SK-N-SH (cell line): Measurements from ENCODE around the gene SGPL1. TPM values are rescaled to one million over a fixed set of nuclear protein-coding genes. Genes with fewer than 3 reads are reported as not detected.

Experiments
- CTCF ChIA-PET: fragments of 300-600, 350-600 bp; formaldehyde crosslinking; extraction: SDS; loops from one replicate; lab custom pipeline; 2021; lab: Yijun Ruan, JAX
- POLR2A ChIA-PET: fragments of 350-600 bp; sonication (Branson Sonifier 250); formaldehyde crosslinking; extraction: SDS; loops from one replicate; lab custom pipeline; 2020; ENCODE audit warnings: antibody characterized with exemption, inconsistent platforms; lab: Yijun Ruan, JAX
- DNase-seq: peaks from one replicate; pipeline ENCODE4 v3.0.0; 2012
- H2AFZ ChIP-seq: fragments of 200-600 bp; sonication (generic); 2 replicates; pipeline ENCODE4 v1.8.1; 2016; ENCODE audit warnings: antibody characterized with exemption, mild to moderate bottlenecking, low read depth
- H3F3A ChIP-seq: fragments of 200-600 bp; sonication (generic); replicated peaks from 2 replicates; pipeline ENCODE3; 2016; ENCODE audit warnings: antibody characterized with exemption, mild to moderate bottlenecking; ENCODE audit not compliant: insufficient read depth
- H3K27ac ChIP-seq, 2 experiments: fragments of 200-500 bp in 1 of 2; fragments of 200-600 bp in 1 of 2; sonication (Bioruptor generic) in 1 of 2; sonication (generic), shearing (Covaris generic) in 1 of 2; 2 replicates each; pipeline versions ENCODE4 v1.5.1 to v1.6.1; 2014 to 2016; ENCODE audit warnings: low read depth in 2 of 2, inconsistent platforms in 1 of 2, low read length in 1 of 2, mild to moderate bottlenecking in 1 of 2, mixed read lengths in 1 of 2
- H3K27me3 ChIP-seq: fragments of 200-600 bp; sonication (generic), shearing (Covaris generic); 2 replicates; pipeline ENCODE4 v1.6.1; 2016; ENCODE audit warnings: mixed run types; ENCODE audit not compliant: insufficient read depth
- H3K36me3 ChIP-seq, 2 experiments: fragments of 200-500 bp in 1 of 2; fragments of 200-600 bp in 1 of 2; sonication (Bioruptor generic) in 1 of 2; sonication (generic) in 1 of 2; replicated peaks in 1 of 2; 2 replicates each; pipeline versions ENCODE3 to v1.5.1; 2014 to 2016; ENCODE audit warnings: low read length in 1 of 2, mild to moderate bottlenecking in 1 of 2; ENCODE audit not compliant: insufficient read depth in 2 of 2, control insufficient read depth in 1 of 2
- H3K4me1 ChIP-seq, 2 experiments: fragments of 200-500 bp in 1 of 2; fragments of 200-600 bp in 1 of 2; sonication (Bioruptor generic) in 1 of 2; sonication (generic), shearing (Covaris generic) in 1 of 2; 2 replicates each; pipeline versions ENCODE4 v1.5.1 to v1.6.1; 2014 to 2016; ENCODE audit warnings: low read depth in 1 of 2, low read length in 1 of 2, mixed run types in 1 of 2; ENCODE audit not compliant: insufficient read depth in 2 of 2, control insufficient read depth in 1 of 2
- H3K4me2 ChIP-seq: fragments of 200-600 bp; sonication (generic), shearing (Covaris generic); 2 replicates; pipeline ENCODE4 v1.6.1; 2017; ENCODE audit warnings: mixed run types
- H3K4me3 ChIP-seq, 2 experiments: fragments of 200-500 bp in 1 of 2; fragments of 200-600 bp in 1 of 2; sonication (Bioruptor generic) in 1 of 2; sonication (generic), shearing (Covaris generic) in 1 of 2; 2 replicates each; pipeline versions ENCODE4 v1.5.1 to v1.8.1; 2014 to 2016; ENCODE audit warnings: low read depth in 2 of 2, inconsistent platforms in 1 of 2, low read length in 1 of 2, mild to moderate bottlenecking in 1 of 2, mixed read lengths in 1 of 2, moderate library complexity in 1 of 2
- H3K79me2 ChIP-seq: fragments of 200-600 bp; sonication (generic); 2 replicates; pipeline ENCODE4 v1.8.1; 2017; ENCODE audit warnings: mild to moderate bottlenecking; ENCODE audit not compliant: insufficient read depth
- H3K9ac ChIP-seq: fragments of 200-600 bp; sonication (generic); 2 replicates; pipeline ENCODE4 v1.6.1; 2017; ENCODE audit warnings: mixed run types
- H3K9me2 ChIP-seq: fragments of 200-600 bp; sonication (generic); 2 replicates; pipeline ENCODE4 v1.6.1; 2017; ENCODE audit warnings: mixed run types
- H3K9me3 ChIP-seq: fragments of 200-600 bp; sonication (generic); 2 replicates; pipeline ENCODE4 v1.6.1; 2017; ENCODE audit warnings: mixed run types, mild to moderate bottlenecking, moderate library complexity
- H4K20me1 ChIP-seq: fragments of 200-600 bp; sonication (generic); 2 replicates; pipeline ENCODE4 v1.6.1; 2017; ENCODE audit warnings: mild to moderate bottlenecking, mixed run types; ENCODE audit not compliant: insufficient read depth
- CHD2 ChIP-seq: fragments of 150-350 bp; IDR thresholded peaks from 2 replicates; pipeline ENCODE4 v1.6.1; 2018; ENCODE audit warnings: low read length; ENCODE audit not compliant: partially characterized antibody
- CTCF ChIP-seq: fragments of 200-600 bp; sonication (generic); IDR thresholded peaks from 2 replicates; pipeline ENCODE4 v1.6.1; 2017; ENCODE audit warnings: antibody characterized with exemption, mild to moderate bottlenecking, moderate library complexity
- ELF1 ChIP-seq: IDR thresholded peaks from 2 replicates; pipeline ENCODE4 v1.4.0; 2012
- FOXM1 ChIP-seq: IDR thresholded peaks from 2 replicates; pipeline ENCODE4 v1.4.0; 2012; ENCODE audit warnings: low read depth, mild to moderate bottlenecking
- IRF3 ChIP-seq: fragments of 150-350 bp; IDR thresholded peaks from 2 replicates; pipeline ENCODE4 v1.6.1; 2016; ENCODE audit warnings: mild to moderate bottlenecking, low read depth, low read length
- MAX ChIP-seq: IDR thresholded peaks from 2 replicates; pipeline ENCODE4 v1.4.0; 2012; ENCODE audit warnings: low read depth
- MXI1 ChIP-seq: IDR thresholded peaks from 2 replicates; pipeline ENCODE4 v1.6.1; 2012; ENCODE audit warnings: mild to moderate bottlenecking, low read depth, low read length, improper control_type of control experiment
- NFIC ChIP-seq: IDR thresholded peaks from 2 replicates; pipeline ENCODE4 v1.4.0; 2012; ENCODE audit warnings: borderline replicate concordance
- NRF1 ChIP-seq: IDR thresholded peaks from 2 replicates; pipeline ENCODE4 v1.6.1; 2012; ENCODE audit warnings: low read depth, mild to moderate bottlenecking, low read length
- RCOR1 ChIP-seq: fragments of 150-350 bp; IDR thresholded peaks from 2 replicates; pipeline ENCODE4 v1.6.1; 2017; ENCODE audit warnings: antibody characterized with exemption, low read length
- RFX5 ChIP-seq: IDR thresholded peaks from 2 replicates; pipeline ENCODE4 v1.6.1; 2012; ENCODE audit warnings: mild to moderate bottlenecking, improper control_type of control experiment, low read length
- RXRA ChIP-seq: IDR thresholded peaks from 2 replicates; pipeline ENCODE4 v1.4.0; 2012; ENCODE audit warnings: low read depth, mild to moderate bottlenecking, borderline replicate concordance
- SIN3A ChIP-seq: IDR thresholded peaks from 2 replicates; pipeline ENCODE4 v1.6.1; 2012; ENCODE audit warnings: low read depth, mild to moderate bottlenecking, low read length, moderate library complexity, borderline replicate concordance
- TAF1 ChIP-seq: IDR thresholded peaks from 2 replicates; pipeline ENCODE4 v1.6.1; 2012; ENCODE audit warnings: low read depth, mild to moderate bottlenecking, low read length, moderate library complexity, borderline replicate concordance
- TCF12 ChIP-seq: IDR thresholded peaks from 2 replicates; pipeline ENCODE4 v1.4.0; 2012
- USF1 ChIP-seq: IDR thresholded peaks from 2 replicates; pipeline ENCODE4 v1.4.0; 2012; ENCODE audit warnings: low read depth, borderline replicate concordance
- WGBS: methylation state at CpG from one replicate; pipeline ENCODE4 v1.1.6; 2017; ENCODE audit warnings: low lambda C conversion rate; 5-methylcytosine and 5-hydroxymethylcytosine counted together
- polyA plus RNA-seq, 3 experiments: library from polyadenylated mRNA; depleted of rRNA; stranded (reverse); fragments of >200 nt; gene quantifications; 2 replicates each; pipeline ENCODE4 v1.2.3, GENCODE V29; 2012
- TF ChIP-seq, protein P1 (sequence below): IDR thresholded peaks from 2 replicates; pipeline ENCODE4 v1.4.0; 2012; ENCODE audit warnings: low read depth, borderline replicate concordance

SGPL1 gene
- polyA plus RNA-seq, 1 of the 3 experiments (the other 2 are of a cell fraction), result 11.8 TPM

DNA sequence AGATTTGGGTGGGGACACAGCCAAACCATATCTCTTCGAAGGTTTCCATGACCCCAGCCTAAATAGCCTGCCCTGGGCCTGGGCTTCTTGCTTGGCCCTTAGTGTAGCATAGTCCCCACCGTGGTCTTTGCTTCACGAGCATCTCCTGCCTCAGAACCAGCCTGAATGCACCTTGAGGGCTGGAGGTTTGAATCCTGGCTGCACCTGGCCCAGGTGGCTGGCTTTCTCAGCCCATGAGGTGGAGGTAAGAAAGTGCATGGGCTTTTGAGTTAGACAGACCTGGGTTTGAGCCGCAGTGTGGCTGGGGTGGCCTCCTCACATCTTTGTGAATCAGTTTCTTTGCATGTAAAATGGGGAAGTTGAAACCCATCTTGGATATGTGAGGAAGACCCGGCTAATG, 96.8 kb downstream of the SGPL1 start:
- WGBS, result 58% methylated on average over 5 of the region's 5 CpGs
- Histone ChIP-seq H3K79me2 (no peaks in the 10 kb centered on the region), H3F3A (no peaks in the 10 kb centered on the region), H3K36me3 (no peaks in the 10 kb centered on the region), H3K9me3 (no peaks in the 10 kb centered on the region), H3K4me2 (no peak overlapping the region), H3K27ac (no peak overlapping the region), H3K9ac (no peak overlapping the region)
- no peak for TF ChIP-seq RFX5
- TF ChIP-seq TAF1, result no peak
- no peak for TF ChIP-seq MAX
- TF ChIP-seq FOXM1, result no peak
- TF ChIP-seq, protein P1, sequence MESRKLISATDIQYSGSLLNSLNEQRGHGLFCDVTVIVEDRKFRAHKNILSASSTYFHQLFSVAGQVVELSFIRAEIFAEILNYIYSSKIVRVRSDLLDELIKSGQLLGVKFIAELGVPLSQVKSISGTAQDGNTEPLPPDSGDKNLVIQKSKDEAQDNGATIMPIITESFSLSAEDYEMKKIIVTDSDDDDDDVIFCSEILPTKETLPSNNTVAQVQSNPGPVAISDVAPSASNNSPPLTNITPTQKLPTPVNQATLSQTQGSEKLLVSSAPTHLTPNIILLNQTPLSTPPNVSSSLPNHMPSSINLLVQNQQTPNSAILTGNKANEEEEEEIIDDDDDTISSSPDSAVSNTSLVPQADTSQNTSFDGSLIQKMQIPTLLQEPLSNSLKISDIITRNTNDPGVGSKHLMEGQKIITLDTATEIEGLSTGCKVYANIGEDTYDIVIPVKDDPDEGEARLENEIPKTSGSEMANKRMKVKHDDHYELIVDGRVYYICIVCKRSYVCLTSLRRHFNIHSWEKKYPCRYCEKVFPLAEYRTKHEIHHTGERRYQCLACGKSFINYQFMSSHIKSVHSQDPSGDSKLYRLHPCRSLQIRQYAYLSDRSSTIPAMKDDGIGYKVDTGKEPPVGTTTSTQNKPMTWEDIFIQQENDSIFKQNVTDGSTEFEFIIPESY, result no peak
- no peak for TF ChIP-seq IRF3
- no peak for TF ChIP-seq SIN3A
- TF ChIP-seq MXI1, result no peak
- no peak for TF ChIP-seq RXRA
- no peak for TF ChIP-seq ELF1
- TF ChIP-seq CTCF, result no peak
- TF ChIP-seq RCOR1, result no peak
- no peak for TF ChIP-seq USF1
- no peak for TF ChIP-seq CHD2
- TF ChIP-seq TCF12, result no peak
- TF ChIP-seq NRF1, result no peak
- TF ChIP-seq NFIC, result no peak
- TF ChIP-seq, all 33 proteins: peak for 0
- peaks cover 25% of the 10 kb centered on the region for H3K27me3 ChIP-seq
- H3K9me2 ChIP-seq, result no peaks in the 10 kb centered on the region
- DNase-seq, result peak; percentile 6
- no peaks in the 10 kb centered on the region for H4K20me1 ChIP-seq
- ChIA-PET POLR2A (no interaction called here), CTCF (interaction anchor here (0.6 to 7.8 kb wide), 6 partner anchors 9 to 372 kb away, joined by 3 to 65 read pairs (median 4); no protein-coding TSS in a partner anchor)
- no peak overlapping the region for H2AFZ ChIP-seq
- H3K4me1 ChIP-seq, result peaks cover 0 to 10% of the 10 kb centered on the region in 2 experiments; a peak in 1 of 4 replicates
- no peak overlapping the region for H3K4me3 ChIP-seq
